HEK293 (cell line): ENCODE data around the gene ARHGAP22.

ENCODE experiments used
- CTCF ChIA-PET: fragments of 350-600 bp; formaldehyde crosslinking; extraction: SDS; loops from one replicate; lab custom pipeline; 2021; ENCODE audit warnings: antibody characterized with exemption; lab: Yijun Ruan, JAX
- POLR2A ChIA-PET: fragments of 300-600 bp; formaldehyde crosslinking; extraction: SDS; loops from one replicate; lab custom pipeline; 2020; ENCODE audit warnings: antibody characterized with exemption, inconsistent platforms; lab: Yijun Ruan, JAX
- H3K27ac ChIP-seq: fragments of 200-500 bp; sonication (Bioruptor generic); 2 replicates; pipeline ENCODE4 v1.5.1; 2014; ENCODE audit warnings: low read depth, low read length, control low read depth, inconsistent platforms; ENCODE audit errors: extremely low read depth
- H3K36me3 ChIP-seq, 2 experiments: fragments of 200-500 bp in 1 of 2; sonication (Bioruptor generic) in 1 of 2; 1 replicate in 1 of 2; 2 replicates in 1 of 2; pipeline ENCODE4 v1.5.1; 2014 to 2017; ENCODE audit warnings: inconsistent platforms in 2 of 2, low read length in 2 of 2; ENCODE audit not compliant: control insufficient read depth in 2 of 2, insufficient read depth in 1 of 2
- H3K4me1 ChIP-seq: fragments of 200-500 bp; sonication (Bioruptor generic); 2 replicates; pipeline ENCODE4 v1.5.1; 2014; ENCODE audit warnings: mild to moderate bottlenecking, low read length, inconsistent platforms; ENCODE audit not compliant: control insufficient read depth, insufficient read depth
- H3K4me3 ChIP-seq: 2 replicates; pipeline ENCODE4 v1.5.1; 2011; ENCODE audit warnings: low read depth, mild to moderate bottlenecking, control low read depth, low read length, moderate library complexity
- H3K9me3 ChIP-seq: fragments of 200-500 bp; sonication (Bioruptor generic); 2 replicates; pipeline ENCODE4 v1.5.1; 2014; ENCODE audit warnings: low read depth, low read length, inconsistent platforms; ENCODE audit not compliant: control insufficient read depth, insufficient read depth
- HIC1 ChIP-seq: fragments of 450-650 bp; formaldehyde crosslinking; IDR thresholded peaks from 2 replicates; pipeline ENCODE4 v1.5.1; 2016; ENCODE audit warnings: missing biosample characterization, missing genetic modification characterization
- PRDM1 ChIP-seq: fragments of 450-650 bp; formaldehyde crosslinking; IDR thresholded peaks from 2 replicates; pipeline ENCODE4; 2016; ENCODE audit warnings: missing biosample characterization, missing genetic modification characterization
- SALL2 ChIP-seq: fragments of 450-650 bp; formaldehyde crosslinking; IDR thresholded peaks from 2 replicates; pipeline ENCODE4 v1.5.0; 2017; ENCODE audit warnings: missing biosample characterization, mild to moderate bottlenecking, missing genetic modification characterization, borderline replicate concordance
- ZBTB10 ChIP-seq: fragments of 450-650 bp; formaldehyde crosslinking; IDR thresholded peaks from 2 replicates; pipeline ENCODE4 v1.5.1; 2016; ENCODE audit warnings: missing biosample characterization, missing genetic modification characterization
- ZBTB17 ChIP-seq: fragments of 450-650 bp; formaldehyde crosslinking; IDR thresholded peaks from 2 replicates; pipeline ENCODE4 v1.5.1; 2016; ENCODE audit warnings: missing biosample characterization, missing genetic modification characterization
- ZBTB48 ChIP-seq: fragments of 450-650 bp; formaldehyde crosslinking; IDR thresholded peaks from 2 replicates; pipeline ENCODE4 v1.5.1; 2016; ENCODE audit warnings: missing biosample characterization, missing genetic modification characterization
- ZBTB6 ChIP-seq: fragments of 450-650 bp; formaldehyde crosslinking; IDR thresholded peaks from 2 replicates; pipeline ENCODE4 v1.5.1; 2017; ENCODE audit warnings: missing biosample characterization, missing genetic modification characterization
- ZBTB8A ChIP-seq: fragments of 450-650 bp; formaldehyde crosslinking; IDR thresholded peaks from 2 replicates; pipeline ENCODE4 v1.5.1; 2016; ENCODE audit warnings: missing biosample characterization, missing genetic modification characterization
- ZFP3 ChIP-seq: fragments of 450-650 bp; formaldehyde crosslinking; IDR thresholded peaks from 2 replicates; pipeline ENCODE4 v1.5.1; 2016; ENCODE audit warnings: low read depth, missing biosample characterization, missing genetic modification characterization
- ZNF169 ChIP-seq: fragments of 450-650 bp; formaldehyde crosslinking; IDR thresholded peaks from 2 replicates; pipeline ENCODE4 v1.5.1; 2016; ENCODE audit warnings: missing biosample characterization, missing genetic modification characterization
- ZNF174 ChIP-seq: fragments of 450-650 bp; formaldehyde crosslinking; IDR thresholded peaks from 2 replicates; pipeline ENCODE4 v1.5.0; 2017; ENCODE audit warnings: missing biosample characterization, mild to moderate bottlenecking, missing genetic modification characterization
- ZNF18 ChIP-seq: fragments of 450-650 bp; formaldehyde crosslinking; IDR thresholded peaks from 2 replicates; pipeline ENCODE4 v1.5.1; 2016; ENCODE audit warnings: missing biosample characterization, missing genetic modification characterization
- ZNF214 ChIP-seq: fragments of 450-650 bp; formaldehyde crosslinking; IDR thresholded peaks from 2 replicates; pipeline ENCODE4 v1.5.1; 2017; ENCODE audit warnings: missing biosample characterization, mild to moderate bottlenecking, missing genetic modification characterization, borderline replicate concordance
- ZNF223 ChIP-seq: fragments of 450-650 bp; formaldehyde crosslinking; IDR thresholded peaks from 2 replicates; pipeline ENCODE4 v1.5.1; 2016; ENCODE audit warnings: missing biosample characterization, missing genetic modification characterization
- ZNF248 ChIP-seq: fragments of 450-650 bp; formaldehyde crosslinking; IDR thresholded peaks from 2 replicates; pipeline ENCODE4 v1.5.1; 2017; ENCODE audit warnings: missing biosample characterization, missing genetic modification characterization
- ZNF341 ChIP-seq: fragments of 450-650 bp; formaldehyde crosslinking; IDR thresholded peaks from 2 replicates; pipeline ENCODE4; 2016; ENCODE audit warnings: low read depth, missing biosample characterization, missing genetic modification characterization
- ZNF561 ChIP-seq: fragments of 450-650 bp; IDR thresholded peaks from 2 replicates; pipeline ENCODE4 v1.5.1; 2018; ENCODE audit warnings: missing biosample characterization, missing genetic modification characterization, borderline replicate concordance
- ZNF768 ChIP-seq: fragments of 450-650 bp; formaldehyde crosslinking; IDR thresholded peaks from 2 replicates; pipeline ENCODE4 v1.5.1; 2018; ENCODE audit warnings: missing biosample characterization, mild to moderate bottlenecking, missing genetic modification characterization
- ZNF785 ChIP-seq: fragments of 450-650 bp; formaldehyde crosslinking; IDR thresholded peaks from 2 replicates; pipeline ENCODE4 v1.5.1; 2016; ENCODE audit warnings: missing biosample characterization, missing genetic modification characterization

Gene ARHGAP22

GRCh38 chr10:48418189-48418788 lies 186.6 kb downstream of the ARHGAP22 start (continued):
- TF ChIP-seq ZBTB6 (tag by site-specific recombination) = no peak

GRCh38 chr10:48417374-48417773 lies 187.5 kb downstream of the ARHGAP22 start:
- H3K4me1 ChIP-seq = no peaks in the 10 kb centered on the region
- ChIA-PET POLR2A (no interaction called here), CTCF (interaction anchor here (0.9 to 1.4 kb wide), 4 partner anchors 9 to 239 kb away, joined by 3 to 4 read pairs (median 4); no protein-coding TSS in a partner anchor)
- peaks cover 0 to 4% of the 10 kb centered on the region in 2 experiments; a peak in 1 of 3 replicates for H3K36me3 ChIP-seq
- no peak overlapping the region for H3K4me3 ChIP-seq
- no peak overlapping the region for H3K27ac ChIP-seq
- no peaks in the 10 kb centered on the region for H3K9me3 ChIP-seq
- TF ChIP-seq ZNF248 (no peak), ZBTB8A (tag by site-specific recombination) (no peak), ZNF341 (tag by site-specific recombination) (no peak), HIC1 (tag by site-specific recombination) (no peak), ZNF169 (tag by site-specific recombination) (no peak), ZBTB48 (tag by site-specific recombination) (no peak), ZBTB17 (no peak), ZNF561 (tag by site-specific recombination) (no peak), ZNF785 (tag by site-specific recombination) (no peak), ZNF214 (tag by site-specific recombination) (no peak), ZNF174 (no peak), PRDM1 (tag by site-specific recombination) (no peak), ZNF18 (tag by site-specific recombination) (no peak), ZFP3 (tag by site-specific recombination) (no peak), SALL2 (tag by site-specific recombination) (no peak)

- Histone ChIP-seq H3K4me3 (no peak overlapping the region), H3K9me3 (no peaks in the 10 kb centered on the region), H3K36me3 (peaks cover 0 to 4% of the 10 kb centered on the region in 2 experiments; a peak in 1 of 3 replicates), H3K27ac (no peak overlapping the region), H3K4me1 (no peaks in the 10 kb centered on the region)
- ChIA-PET CTCF (interaction anchor here (0.9 to 1.4 kb wide), 3 partner anchors 9 to 240 kb away, joined by 3 to 4 read pairs (median 4); no protein-coding TSS in a partner anchor), POLR2A (no interaction called here)
- no peak for TF ChIP-seq ZBTB10 (tag by site-specific recombination)
- TF ChIP-seq ZNF223 = no peak
- no peak for TF ChIP-seq ZNF768 (tag by site-specific recombination)
Measured at GRCh38 chr10:48416584-48417232, 188.2 kb downstream of the ARHGAP22 start.
